Body of pancreas (tissue), 4 donors: ENCODE results near the gene RGPD8.

Experiments
- CTCF ChIP-seq, 7 experiments: fragments of 450-650 bp in 4 of 7; fragments of 200-600 bp in 3 of 7; sonication (generic) in 3 of 7; IDR thresholded peaks; one replicate each; pipeline ENCODE4 v1.5.1; 2016 to 2019; ENCODE audit warnings: antibody characterized with exemption in 7 of 7
- POLR2A ChIP-seq, 3 donors: fragments of 450-650 bp; IDR thresholded peaks; one replicate each; pipeline ENCODE4 v1.6.1; 2016; ENCODE audit warnings: antibody characterized with exemption in 3 of 3, mild to moderate bottlenecking in 2 of 3

- TF ChIP-seq CTCF (IDR thresholded peaks at IDR 0.05) (no peak), POLR2A (IDR thresholded peaks at IDR 0.05) (no peak)
Measured at GRCh38 chr2:112459372-112459771, 25.9 kb upstream of the RGPD8 start.
